Mucosa of descending colon (tissue), 3 donors: ENCODE results near the gene RAMP1. TPM values are rescaled to one million over a fixed set of nuclear protein-coding genes. Genes with fewer than 3 reads are reported as not detected.

Experiments used
- ATAC-seq: fragments of 200-7000 bp; cut with Tn5 transposase; one replicate; pipeline ENCODE4 v1.9.1; 2020; ENCODE audit warnings: mild to moderate bottlenecking, moderate library complexity
- DNase-seq, 3 donors: peaks; one replicate each; pipeline ENCODE4 v3.0.0-alpha.2; 2020
- H3K36me3 ChIP-seq: fragments of 200-600 bp; one replicate; pipeline ENCODE4 v1.8.0; 2021; ENCODE audit warnings: low read depth, mild to moderate bottlenecking
- H3K4me1 ChIP-seq: fragments of 200-600 bp; one replicate; pipeline ENCODE4 v1.8.0; 2021; ENCODE audit warnings: low read depth, mild to moderate bottlenecking
- H3K4me3 ChIP-seq: fragments of 200-600 bp; one replicate; pipeline ENCODE4 v1.8.0; 2021; ENCODE audit warnings: mild to moderate bottlenecking
- H3K9me3 ChIP-seq: fragments of 200-600 bp; one replicate; pipeline ENCODE4 v1.8.0; 2021; ENCODE audit warnings: mild to moderate bottlenecking
- intact Hi-C, 2 donors: fragments of 100-400 bp; cut with DNase I in 1 of 2; cut with micrococcal nuclease in 1 of 2; formaldehyde crosslinking; loops; one replicate each; pipeline versions ENCODE4 v1.11.0 to v1.11.1; 2022; cut with DNase I, micrococcal nuclease
- total RNA-seq, 3 donors: library from RNA; stranded (reverse); fragmentation: NEBNext Ultra II Directional in 2 of 3; extraction: Animal tissue kit (Norgen Biotek cat#: 25700) in 2 of 3; gene quantifications; one replicate each; pipeline versions ENCODE4 v1.2.1 to v1.2.4, GENCODE V29; 2021 to 2023
- TF ChIP-seq, protein P1 (sequence below): fragments of 200-600 bp; IDR thresholded peaks from one replicate; pipeline ENCODE4 v1.8.0; 2022; ENCODE audit warnings: antibody characterized with exemption, mild to moderate bottlenecking
- donor health status: DM: no; HTN: no; CAD: no; lungs with moderate emphysema.
- donor health status: DM: no; HTN: no; CAD: no.
- donor health status: DM: no; HTN: yes; CAD: no.

The RAMP1 gene
- total RNA-seq, 3 donors from 2014 or later: 4.9 to 154 (median 10.9) TPM

DNA sequence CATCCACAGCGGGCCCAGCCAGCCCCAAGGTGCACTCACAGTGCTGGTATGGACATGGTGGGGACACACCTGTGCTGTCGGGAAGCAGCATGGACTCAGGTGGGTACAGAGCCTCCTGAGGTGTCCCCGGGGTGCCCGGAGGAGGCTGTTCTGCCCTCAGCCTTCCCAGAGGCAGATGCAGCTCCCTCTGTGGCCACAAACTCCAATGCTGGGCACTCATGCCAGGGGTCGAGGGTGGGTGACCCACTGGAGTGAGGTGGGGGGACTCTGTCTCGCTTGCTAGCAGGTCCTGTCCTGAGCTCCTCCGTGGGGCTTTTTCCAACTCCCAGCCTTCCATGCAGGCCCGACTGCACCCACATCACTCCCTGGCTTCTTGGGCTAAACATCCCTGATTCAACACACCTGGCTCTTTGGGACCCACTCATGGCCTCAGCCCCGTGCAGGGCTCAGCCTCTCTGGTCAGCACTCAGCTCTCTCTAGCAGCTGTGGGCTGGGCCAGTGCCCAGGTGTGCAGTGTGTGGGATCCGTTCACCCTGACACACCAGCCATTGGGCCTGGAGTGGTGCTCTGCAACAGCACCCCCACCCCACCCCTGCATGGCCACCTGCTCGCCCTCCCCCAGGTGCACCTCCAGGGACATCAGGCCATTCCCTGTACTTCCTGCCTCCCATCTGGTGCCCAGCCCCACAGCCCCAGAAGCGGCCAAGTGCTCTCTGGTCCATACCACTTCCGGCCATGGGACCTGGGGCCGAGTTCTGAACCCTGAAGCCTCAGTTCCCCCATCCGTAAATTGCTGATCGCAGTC lies 16.0 kb downstream of the RAMP1 start:
- Histone ChIP-seq H3K36me3 (no peaks in the 10 kb centered on the region), H3K4me3 (no peak overlapping the region), H3K9me3 (no peaks in the 10 kb centered on the region), H3K4me1 (no peaks in the 10 kb centered on the region)
- TF ChIP-seq, protein P1, sequence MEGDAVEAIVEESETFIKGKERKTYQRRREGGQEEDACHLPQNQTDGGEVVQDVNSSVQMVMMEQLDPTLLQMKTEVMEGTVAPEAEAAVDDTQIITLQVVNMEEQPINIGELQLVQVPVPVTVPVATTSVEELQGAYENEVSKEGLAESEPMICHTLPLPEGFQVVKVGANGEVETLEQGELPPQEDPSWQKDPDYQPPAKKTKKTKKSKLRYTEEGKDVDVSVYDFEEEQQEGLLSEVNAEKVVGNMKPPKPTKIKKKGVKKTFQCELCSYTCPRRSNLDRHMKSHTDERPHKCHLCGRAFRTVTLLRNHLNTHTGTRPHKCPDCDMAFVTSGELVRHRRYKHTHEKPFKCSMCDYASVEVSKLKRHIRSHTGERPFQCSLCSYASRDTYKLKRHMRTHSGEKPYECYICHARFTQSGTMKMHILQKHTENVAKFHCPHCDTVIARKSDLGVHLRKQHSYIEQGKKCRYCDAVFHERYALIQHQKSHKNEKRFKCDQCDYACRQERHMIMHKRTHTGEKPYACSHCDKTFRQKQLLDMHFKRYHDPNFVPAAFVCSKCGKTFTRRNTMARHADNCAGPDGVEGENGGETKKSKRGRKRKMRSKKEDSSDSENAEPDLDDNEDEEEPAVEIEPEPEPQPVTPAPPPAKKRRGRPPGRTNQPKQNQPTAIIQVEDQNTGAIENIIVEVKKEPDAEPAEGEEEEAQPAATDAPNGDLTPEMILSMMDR: no peak
- intact Hi-C loops: no loop called here
- no peak for ATAC-seq
- DNase-seq: no peak

DNA sequence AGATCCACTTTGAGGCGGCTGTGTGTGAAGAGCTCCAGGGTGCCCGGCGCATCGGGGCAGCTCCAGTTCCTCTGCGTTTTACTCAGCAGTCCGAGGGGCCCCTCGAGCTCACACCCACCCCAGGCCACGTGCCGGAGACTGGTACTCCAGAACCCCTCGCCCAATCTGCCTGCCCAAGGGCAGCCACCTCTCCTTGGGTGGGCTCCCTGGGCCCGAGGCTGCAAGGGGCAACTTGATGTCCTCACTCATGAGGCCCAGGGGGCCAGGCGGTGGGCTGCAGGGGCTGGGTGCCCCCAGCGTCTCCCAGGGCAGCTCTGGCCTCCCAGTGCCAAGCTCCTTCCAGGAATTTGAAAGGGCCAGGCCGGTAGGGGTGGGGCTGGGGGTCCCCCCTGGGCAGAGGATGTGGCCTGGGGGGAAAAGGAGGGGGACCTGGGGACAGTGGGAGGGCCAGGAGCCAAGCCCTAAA lies 16.7 kb downstream of the RAMP1 start:
- intact Hi-C loops: no loop called here
- H3K36me3 ChIP-seq: no peaks in the 10 kb centered on the region
- no peaks in the 10 kb centered on the region for H3K9me3 ChIP-seq
- no peak for DNase-seq
- TF ChIP-seq, protein P1: no peak
- no peaks in the 10 kb centered on the region for H3K4me1 ChIP-seq
- H3K4me3 ChIP-seq: no peak overlapping the region
- ATAC-seq: no peak

DNA sequence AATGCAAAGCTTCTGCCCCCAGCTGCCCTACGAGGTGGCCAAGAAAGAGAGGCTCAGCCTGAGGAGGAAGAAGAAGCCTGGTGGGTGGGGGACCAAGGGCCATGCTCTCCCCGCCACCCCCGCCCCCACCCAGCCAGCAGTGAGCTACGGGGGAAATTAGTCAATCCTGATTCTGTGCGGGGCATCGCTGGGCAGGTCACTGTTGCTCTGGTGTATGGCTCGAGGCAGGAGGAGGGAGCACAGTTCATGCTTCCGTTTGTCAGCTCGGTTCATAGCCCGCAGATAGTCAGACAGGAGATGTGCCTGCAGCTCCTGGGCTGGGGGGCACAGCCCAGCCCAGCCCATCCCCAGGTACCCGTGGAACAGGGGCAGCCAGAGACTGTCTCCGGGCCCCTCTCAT lies 17.1 kb downstream of the RAMP1 start:
- intact Hi-C loops: no loop called here
- H3K9me3 ChIP-seq: no peaks in the 10 kb centered on the region
- ATAC-seq: no peak
- H3K36me3 ChIP-seq: no peaks in the 10 kb centered on the region
- H3K4me1 ChIP-seq: no peaks in the 10 kb centered on the region
- TF ChIP-seq, protein P1: no peak
- no peak overlapping the region for H3K4me3 ChIP-seq
- DNase-seq: no peak

DNA sequence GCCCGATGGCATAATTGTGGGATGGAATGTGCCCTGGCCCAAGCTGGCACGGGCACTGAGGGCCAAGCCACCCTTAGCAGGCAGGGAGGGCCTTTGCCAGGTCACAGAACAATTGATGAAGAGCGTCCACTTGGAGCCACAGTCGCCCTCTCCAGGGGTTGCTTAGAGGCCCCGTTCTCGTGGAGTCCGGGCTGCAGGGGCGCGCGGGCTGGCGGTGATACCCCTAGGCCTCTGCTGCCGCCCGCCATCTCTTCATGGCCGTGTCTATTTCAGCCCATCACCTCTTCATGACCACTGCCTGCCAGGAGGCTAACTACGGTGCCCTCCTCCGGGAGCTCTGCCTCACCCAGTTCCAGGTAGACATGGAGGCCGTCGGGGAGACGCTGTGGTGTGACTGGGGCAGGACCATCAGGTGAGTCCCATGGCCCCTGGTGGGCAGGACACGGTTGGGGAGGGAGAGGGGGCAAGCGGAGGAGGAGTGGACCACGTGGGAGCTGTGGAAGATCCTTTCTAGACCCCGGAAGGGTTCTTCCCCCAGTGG lies 17.6 kb downstream of the RAMP1 start:
- Histone ChIP-seq H3K9me3 (no peaks in the 10 kb centered on the region), H3K4me1 (no peaks in the 10 kb centered on the region), H3K4me3 (no peak overlapping the region), H3K36me3 (no peaks in the 10 kb centered on the region)
- intact Hi-C loops: no loop called here
- ATAC-seq (no peak), DNase-seq (no peak)
- TF ChIP-seq, protein P1: no peak

DNA sequence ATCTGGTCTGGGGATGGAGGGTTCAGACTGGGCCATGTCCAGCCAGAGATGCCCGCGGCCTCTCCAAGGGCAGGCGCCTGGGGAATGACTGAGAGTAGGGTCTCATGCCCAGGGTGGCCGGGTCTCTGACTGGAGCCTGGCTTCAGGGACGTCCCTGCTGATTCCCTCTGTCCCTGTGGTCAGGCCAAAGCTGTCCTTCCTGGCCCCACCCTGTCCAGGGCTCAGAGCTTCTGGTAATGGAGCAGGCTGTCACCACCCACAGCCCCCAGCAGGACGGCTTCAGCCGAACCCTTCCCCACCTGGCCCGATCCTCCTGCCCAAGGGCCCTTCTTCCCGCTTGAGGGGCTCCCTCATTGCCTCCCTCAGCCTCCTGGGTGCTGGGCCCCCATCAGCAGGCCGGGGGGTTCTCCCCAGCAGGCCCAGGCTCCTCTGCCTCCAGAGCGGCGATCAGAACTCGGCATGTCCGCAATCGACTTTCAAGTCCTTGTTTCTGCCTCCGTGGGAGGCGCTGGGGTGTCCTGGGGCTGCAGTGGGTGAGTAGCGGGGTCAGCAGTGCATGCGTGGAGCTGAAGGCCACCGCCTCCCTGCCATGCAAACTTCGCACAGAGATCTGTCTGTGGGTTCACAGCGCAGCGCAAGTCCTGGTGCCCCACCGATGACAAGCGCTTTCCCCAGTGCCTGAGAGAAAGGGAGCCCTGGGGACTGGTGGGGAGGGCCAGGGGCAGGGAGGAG lies 18.3 kb downstream of the RAMP1 start:
- ATAC-seq: no peak
- Histone ChIP-seq H3K36me3 (no peaks in the 10 kb centered on the region), H3K9me3 (no peaks in the 10 kb centered on the region), H3K4me3 (no peak overlapping the region), H3K4me1 (no peaks in the 10 kb centered on the region)
- TF ChIP-seq, protein P1: no peak
- intact Hi-C loops: no loop called here
- DNase-seq: no peak
